NCI-H2107 treated with DMSO at 0.1 percent for 48 hours (cell line): ENCODE data around the gene SPNS3.

Experiments
- DNase-seq: peaks from one replicate; lab custom pipeline; 2025; ENCODE audit not compliant: unreplicated experiment; lab: John Stamatoyannopoulos, UW

The SPNS3 gene

GRCh38 chr17:4426499-4427208 lies 7.1 kb upstream of the SPNS3 start:
- DNase-seq, result no peak

DNA sequence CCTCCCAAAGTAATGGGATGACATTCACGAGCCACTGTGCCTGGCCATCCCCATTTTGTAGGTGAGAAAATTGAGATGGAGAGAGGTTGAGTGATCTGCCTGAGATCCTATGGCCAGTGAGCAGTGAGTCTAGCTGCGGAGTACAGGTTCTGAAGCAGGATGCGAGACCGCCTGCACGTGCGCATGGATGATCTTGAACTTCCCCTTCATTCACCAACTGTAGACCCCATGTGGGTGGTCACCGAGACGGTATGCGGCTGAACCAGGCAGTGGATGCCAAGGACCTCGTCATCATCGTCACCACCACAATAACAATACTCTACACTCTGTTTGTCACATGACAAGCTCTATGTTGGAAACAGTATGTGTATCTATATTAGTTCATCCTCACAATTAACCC lies 6.2 kb upstream of the SPNS3 start:
- DNase-seq, result no peak

DNA sequence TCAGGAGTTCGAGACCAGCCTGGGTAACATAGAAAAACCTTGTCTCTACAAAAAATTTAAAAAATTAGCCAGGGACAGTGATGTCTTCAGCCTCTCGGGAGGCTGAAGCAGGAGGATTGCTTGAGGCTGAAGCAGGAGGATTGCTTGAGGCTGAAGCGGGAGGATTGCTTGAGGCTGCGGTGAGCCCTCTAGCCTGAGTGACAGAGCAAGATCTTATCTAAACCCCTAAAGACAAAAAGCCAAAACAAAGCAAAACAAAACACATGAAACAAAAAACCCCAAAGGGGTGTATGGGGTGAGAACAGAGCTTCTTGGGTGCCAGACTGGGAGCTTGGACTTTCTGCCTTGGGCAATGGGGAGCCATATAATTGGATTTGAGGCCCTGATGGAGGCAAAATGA lies 2.6 kb downstream of the SPNS3 start:
- no peak for DNase-seq

DNA sequence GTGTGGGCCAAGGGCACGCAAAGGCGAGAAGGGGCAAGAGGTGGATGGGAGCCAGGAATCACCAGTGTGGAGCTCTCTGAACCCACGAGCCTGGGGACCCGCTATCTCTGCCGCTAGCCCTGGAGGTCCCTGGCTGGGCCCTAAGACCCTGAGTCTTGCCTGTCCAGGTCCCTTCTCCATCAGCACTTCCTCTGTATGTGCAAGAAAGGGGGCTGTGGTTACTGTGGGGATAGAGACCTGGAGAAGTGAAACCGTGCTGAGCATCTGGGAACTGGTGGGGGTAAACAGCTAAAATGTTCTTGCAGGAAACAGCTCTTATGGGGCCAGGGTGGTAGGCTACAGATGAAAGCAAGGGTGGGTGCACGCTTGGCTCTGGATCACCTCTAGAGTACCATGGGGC lies 3.1 kb downstream of the SPNS3 start:
- no peak for DNase-seq

DNA sequence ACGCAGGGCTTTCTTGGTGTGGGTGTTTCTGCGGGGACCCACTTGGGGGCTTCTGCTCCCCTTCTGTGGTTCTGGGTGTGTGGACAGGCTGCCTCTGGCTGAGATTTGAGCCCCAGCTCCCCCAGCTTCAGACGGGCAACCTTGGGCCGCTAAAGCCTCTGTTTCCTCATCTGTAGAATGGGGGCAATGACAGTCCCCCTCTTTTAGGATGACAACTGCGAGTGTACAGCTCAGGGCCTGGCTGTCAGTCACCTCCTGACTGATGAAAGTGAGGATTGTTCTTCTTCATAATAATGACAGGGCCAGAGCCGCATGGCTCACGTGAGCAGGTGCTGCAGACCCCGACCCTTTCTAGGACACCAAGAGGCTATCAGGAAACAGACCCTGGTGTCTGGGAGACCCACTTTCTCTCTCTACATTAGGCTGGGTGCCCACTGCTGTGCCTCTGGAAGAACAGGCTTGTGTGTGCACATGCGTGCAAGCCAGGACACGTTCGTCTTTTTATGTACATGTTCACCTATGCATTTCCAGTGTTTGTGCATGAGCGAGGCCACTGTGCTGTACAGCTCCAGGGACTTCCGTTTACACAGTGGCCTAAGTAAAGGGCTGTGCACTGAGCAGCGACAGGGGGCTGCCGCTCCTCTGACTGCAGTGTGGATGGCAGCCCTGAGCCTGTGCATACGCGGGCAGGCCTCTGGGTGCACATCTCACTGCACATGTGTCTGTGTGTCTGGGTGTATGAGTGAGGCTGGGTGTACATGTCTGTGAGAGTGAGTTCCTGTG lies 4.6 kb downstream of the SPNS3 start:
- DNase-seq, result no peak

- no peak for DNase-seq
Measured at GRCh38 chr17:4440021-4440420, 6.3 kb downstream of the SPNS3 start.

- DNase-seq, result no peak
Measured at GRCh38 chr17:4440690-4441686, 7.2 kb downstream of the SPNS3 start.

- DNase-seq, result no peak
Measured at GRCh38 chr17:4442582-4442981, 8.8 kb downstream of the SPNS3 start.

GRCh38 chr17:4443476-4443875 lies 9.7 kb downstream of the SPNS3 start:
- DNase-seq, result no peak

GRCh38 chr17:4444782-4445473 lies 11.2 kb downstream of the SPNS3 start:
- no peak for DNase-seq

- no peak for DNase-seq
Measured at GRCh38 chr17:4445731-4446130, 12.0 kb downstream of the SPNS3 start.

- no peak for DNase-seq
Measured at GRCh38 chr17:4446326-4447071, 12.8 kb downstream of the SPNS3 start.

GRCh38 chr17:4448197-4448980 lies 14.6 kb downstream of the SPNS3 start:
- no peak for DNase-seq

GRCh38 chr17:4449736-4450135 lies 16.0 kb downstream of the SPNS3 start:
- DNase-seq, result no peak

DNA sequence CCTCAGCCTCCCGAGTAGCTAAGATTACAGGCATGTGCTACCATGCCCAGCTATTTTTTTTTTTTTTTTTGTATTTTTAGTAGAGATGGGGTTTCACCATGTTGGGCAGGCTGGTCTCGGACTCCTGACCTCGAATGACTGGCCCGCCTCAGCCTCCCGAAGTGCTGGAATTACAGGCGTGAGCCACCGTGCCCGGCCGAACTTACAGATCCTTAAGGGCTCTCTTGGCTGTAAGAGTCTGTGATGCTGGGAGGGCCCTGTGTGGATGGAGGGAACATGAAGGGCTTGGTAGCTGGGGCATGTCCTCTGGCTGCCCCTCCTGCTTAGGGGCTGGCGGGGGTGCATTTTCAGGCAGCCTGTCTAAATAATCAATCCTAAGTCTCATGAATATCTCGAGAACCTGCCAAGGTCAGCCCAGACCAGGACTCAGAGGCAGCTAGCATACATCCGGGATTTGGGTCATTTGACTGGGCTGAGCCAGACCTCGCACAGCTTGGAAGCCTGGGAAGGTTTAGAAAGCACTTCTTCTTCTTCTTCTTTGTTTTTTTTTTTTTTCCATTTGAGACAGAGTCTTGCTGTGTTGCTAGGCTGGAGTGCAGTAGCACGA lies 17.1 kb downstream of the SPNS3 start:
- DNase-seq, result no peak

DNA sequence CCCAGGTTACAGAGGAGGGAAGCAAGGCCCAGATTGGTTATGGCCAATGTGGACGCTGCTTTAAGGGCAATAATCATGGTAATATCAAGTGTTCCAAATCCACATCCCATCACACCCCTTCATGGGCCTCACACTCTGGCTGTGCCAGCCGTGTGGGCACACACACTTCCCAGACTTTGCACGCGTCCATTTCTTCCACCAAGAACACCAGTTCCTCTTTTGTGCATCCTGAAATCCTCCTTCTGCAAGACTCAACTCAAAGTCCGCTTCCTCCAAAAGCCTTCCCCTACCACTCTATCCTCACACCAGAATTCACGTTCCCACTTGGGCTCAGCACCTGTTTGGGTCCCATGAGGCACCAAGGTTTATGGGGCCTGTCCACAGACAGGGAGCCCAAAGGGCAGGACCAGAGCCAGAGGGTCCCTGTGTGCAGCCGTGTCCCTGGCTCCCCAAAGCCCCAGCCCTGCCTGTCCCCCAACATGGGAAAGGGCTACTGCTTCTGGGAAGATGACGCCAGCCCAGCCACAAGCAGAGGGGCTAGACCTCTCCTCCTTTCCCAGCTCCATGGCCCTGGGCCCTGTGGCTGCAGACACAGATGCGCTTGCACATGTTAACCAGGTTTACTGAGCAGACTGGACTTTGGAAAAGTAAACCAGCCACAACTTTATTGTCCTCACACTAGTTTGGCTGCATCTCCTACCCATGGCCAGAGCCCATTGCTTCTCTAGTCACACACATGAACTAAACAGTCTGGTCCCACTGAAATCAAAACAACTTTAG lies 20.3 kb downstream of the SPNS3 start:
- no peak for DNase-seq

DNA sequence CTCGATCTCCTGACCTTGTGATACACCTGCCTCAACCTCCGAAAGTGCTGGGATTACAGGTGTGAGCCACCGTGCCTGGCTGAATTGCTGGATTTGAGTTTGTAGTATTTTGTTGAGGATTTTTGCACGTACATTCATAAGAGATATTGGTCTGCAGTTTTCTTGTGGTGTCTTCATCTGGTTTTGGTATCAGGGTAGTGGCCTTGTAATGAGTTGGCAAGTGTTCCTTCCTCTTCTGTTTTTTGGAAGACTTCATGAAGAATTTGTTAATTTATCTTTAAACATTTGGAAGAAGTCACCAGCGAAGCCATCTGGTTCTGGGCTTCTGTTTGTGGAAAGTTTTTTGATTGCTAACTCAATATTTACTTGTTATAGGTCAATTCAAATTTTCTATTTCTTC lies 26.9 kb downstream of the SPNS3 start:
- DNase-seq, result no peak

GRCh38 chr17:4463818-4464476 lies 30.2 kb downstream of the SPNS3 start:
- no peak for DNase-seq
